COLO668 (cell line): Measurements from ENCODE around the gene CFAP100.

ENCODE experiments used
- DNase-seq: peaks from one replicate; lab custom pipeline; 2025; ENCODE audit not compliant: unreplicated experiment; lab: John Stamatoyannopoulos, UW

Gene CFAP100

GRCh38 chr3:126394179-126394976, at the start of gene CFAP100:
TSS of gene CFAP100 (plus strand) at chr3:126394909. CDS start at chr3:126396001, 1,092 bp downstream.
- DNase-seq = no peak

- no peak for DNase-seq
Measured at GRCh38 chr3:126345231-126345630, 49.5 kb upstream of the CFAP100 start.

GRCh38 chr3:126345641-126346460, 48.9 kb upstream of the CFAP100 start:
- peak; percentile 8 for DNase-seq

- no peak for DNase-seq
Measured at GRCh38 chr3:126346466-126346865, 48.2 kb upstream of the CFAP100 start.

- DNase-seq = no peak
Measured at GRCh38 chr3:126347543-126348161, 47.1 kb upstream of the CFAP100 start.

GRCh38 chr3:126348308-126348920, 46.3 kb upstream of the CFAP100 start:
- DNase-seq = no peak

GRCh38 chr3:126349071-126349470, 45.6 kb upstream of the CFAP100 start:
- DNase-seq = no peak

- DNase-seq = no peak
Measured at GRCh38 chr3:126349611-126350501, 44.9 kb upstream of the CFAP100 start.

- no peak for DNase-seq
Measured at GRCh38 chr3:126350502-126351085, 44.1 kb upstream of the CFAP100 start.

- no peak for DNase-seq
Measured at GRCh38 chr3:126351086-126351770, 43.5 kb upstream of the CFAP100 start.

GRCh38 chr3:126351771-126352475, 42.8 kb upstream of the CFAP100 start:
- no peak for DNase-seq

GRCh38 chr3:126352476-126353454, 41.9 kb upstream of the CFAP100 start:
- DNase-seq = no peak

- DNase-seq = no peak
Measured at GRCh38 chr3:126353694-126354321, 40.9 kb upstream of the CFAP100 start.

GRCh38 chr3:126354776-126355175, 39.9 kb upstream of the CFAP100 start:
- no peak for DNase-seq

GRCh38 chr3:126355251-126355650, 39.5 kb upstream of the CFAP100 start:
- peak; percentile 4 for DNase-seq

- DNase-seq = peak; percentile 44
Measured at GRCh38 chr3:126355777-126356372, 38.8 kb upstream of the CFAP100 start.
